Right lobe of liver (tissue), 6 donors: ENCODE data around the gene MON1A. TPM values are rescaled to one million over a fixed set of nuclear protein-coding genes. Genes with fewer than 3 reads are reported as not detected.

ENCODE experiments used
- ATAC-seq, 4 donors: fragments of 200-7000 bp; cut with Tn5 transposase; one replicate each; pipeline ENCODE4 v1.9.1; 2020; ENCODE audit warnings: mild to moderate bottlenecking in 4 of 4, moderate library complexity in 4 of 4
- DNase-seq, 3 donors: peaks; one replicate each; pipeline ENCODE4 v3.0.0-alpha.2; 2020
- H3K27ac ChIP-seq, 3 donors: fragments of 200-600 bp; one replicate each; pipeline ENCODE4 v1.8.0; 2022
- H3K27me3 ChIP-seq, 2 donors: fragments of 200-600 bp; one replicate each; pipeline ENCODE4 v1.8.0; 2022
- H3K36me3 ChIP-seq, 4 donors: fragments of 200-600 bp; sonication (generic) in 1 of 4; one replicate each; pipeline versions ENCODE4 v1.5.1 to v1.8.0; 2017 to 2022; ENCODE audit warnings: control low read depth in 1 of 4
- H3K4me1 ChIP-seq, 4 donors: fragments of 200-600 bp; sonication (generic) in 1 of 4; one replicate each; pipeline versions ENCODE4 v1.5.1 to v1.8.0; 2017 to 2022; ENCODE audit warnings: control low read depth in 1 of 4
- H3K4me3 ChIP-seq, 3 donors: fragments of 200-600 bp; one replicate each; pipeline ENCODE4 v1.8.0; 2022
- H3K9me3 ChIP-seq, 4 donors: fragments of 200-600 bp; sonication (generic) in 1 of 4; one replicate each; pipeline versions ENCODE4 v1.5.1 to v1.8.0; 2017 to 2022; ENCODE audit warnings: control low read depth in 1 of 4
- POLR2A ChIP-seq: fragments of 450-650 bp; IDR thresholded peaks from one replicate; pipeline ENCODE4 v1.6.1; 2017; ENCODE audit warnings: antibody characterized with exemption, mild to moderate bottlenecking
- WGBS: methylation state at CpG from one replicate; pipeline ENCODE4 v1.1.6; 2018; ENCODE audit warnings: low coverage, low lambda C conversion rate; ENCODE audit not compliant: insufficient coverage; ENCODE audit errors: missing lambda C conversion rate; 5-methylcytosine and 5-hydroxymethylcytosine counted together
- intact Hi-C, 2 donors: fragments of 100-400 bp; cut with DNase I; formaldehyde crosslinking; loops; one replicate each; pipeline versions ENCODE4 v1.11.2 to v1.14.1; 2022
- total RNA-seq, 6 experiments: library from RNA; depleted of rRNA in 2 of 6; stranded (reverse); fragments of >200 nt in 2 of 6; fragmentation: NEBNext Ultra II Directional in 3 of 6; extraction: Animal tissue kit (Norgen Biotek cat#: 25700) in 3 of 6; gene quantifications; one replicate each; pipeline versions ENCODE4 v1.1.0 to v1.2.4, GENCODE V29; 2016 to 2023
- TF ChIP-seq, protein P1 (sequence below), 4 donors: fragments of 200-600 bp in 3 of 4; fragments of 450-650 bp in 1 of 4; IDR thresholded peaks; one replicate each; pipeline versions ENCODE4 v1.5.1 to v1.8.0; 2016 to 2022; ENCODE audit warnings: antibody characterized with exemption in 4 of 4, mild to moderate bottlenecking in 2 of 4
- donor health status: DM: no; HTN: yes; CAD: no.
- donor health status: DM: no; HTN: no; CAD: no.
- donor health status: DM: no; HTN: no; CAD: no.
- donor health status: DM: no; HTN: yes; CAD: no.
- donor health status: DM: no; HTN: yes; CAD: no.

The MON1A gene
- total RNA-seq, 6 experiments from 2014 or later: 5.4 to 14.2 (median 7.5) TPM

DNA sequence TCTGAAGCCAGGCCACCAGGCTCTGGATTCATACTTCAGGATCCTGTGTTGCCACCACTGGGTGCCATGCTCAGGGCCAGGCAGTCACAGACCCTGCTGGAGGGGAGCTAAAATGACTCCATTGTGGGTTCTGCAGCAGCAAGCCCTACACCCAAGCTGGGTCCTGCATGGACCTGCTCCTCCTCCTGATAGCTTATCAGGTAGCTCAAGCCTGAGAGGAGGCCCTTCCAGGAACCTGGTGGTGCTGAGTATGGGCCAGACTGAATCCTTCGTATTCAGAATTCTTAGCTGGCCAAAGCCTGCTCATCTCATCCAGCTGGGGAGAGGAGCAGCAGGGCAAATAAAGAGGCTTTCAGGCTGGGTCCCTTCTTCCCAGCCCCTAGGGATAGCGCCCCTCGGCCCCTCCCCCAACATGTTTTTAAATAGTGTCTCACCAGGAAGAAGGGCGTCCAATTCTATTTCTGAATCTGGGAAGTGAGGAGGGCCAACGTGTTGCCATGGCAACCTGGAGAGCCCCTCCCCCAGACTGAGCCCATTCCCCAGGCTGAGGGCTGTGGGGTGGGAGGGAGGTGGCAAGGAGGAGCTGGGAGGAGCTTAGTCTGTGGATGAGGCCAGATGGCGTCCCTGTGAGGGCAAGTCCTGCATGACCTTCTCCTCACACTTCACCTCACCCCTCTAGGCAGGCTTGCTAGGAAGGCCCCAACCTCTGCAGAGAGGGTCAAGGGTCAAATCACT lies 48.9 kb downstream of the MON1A start:
- H3K9me3 ChIP-seq: no peaks in the 10 kb centered on the region
- H3K36me3 ChIP-seq: no peaks in the 10 kb centered on the region
- DNase-seq (no peak), ATAC-seq (no peak)
- intact Hi-C loops: no loop called here
- H3K27ac ChIP-seq: no peak overlapping the region
- 33% methylated on average over 2 of the region's 6 CpGs for WGBS
- TF ChIP-seq, protein P1, sequence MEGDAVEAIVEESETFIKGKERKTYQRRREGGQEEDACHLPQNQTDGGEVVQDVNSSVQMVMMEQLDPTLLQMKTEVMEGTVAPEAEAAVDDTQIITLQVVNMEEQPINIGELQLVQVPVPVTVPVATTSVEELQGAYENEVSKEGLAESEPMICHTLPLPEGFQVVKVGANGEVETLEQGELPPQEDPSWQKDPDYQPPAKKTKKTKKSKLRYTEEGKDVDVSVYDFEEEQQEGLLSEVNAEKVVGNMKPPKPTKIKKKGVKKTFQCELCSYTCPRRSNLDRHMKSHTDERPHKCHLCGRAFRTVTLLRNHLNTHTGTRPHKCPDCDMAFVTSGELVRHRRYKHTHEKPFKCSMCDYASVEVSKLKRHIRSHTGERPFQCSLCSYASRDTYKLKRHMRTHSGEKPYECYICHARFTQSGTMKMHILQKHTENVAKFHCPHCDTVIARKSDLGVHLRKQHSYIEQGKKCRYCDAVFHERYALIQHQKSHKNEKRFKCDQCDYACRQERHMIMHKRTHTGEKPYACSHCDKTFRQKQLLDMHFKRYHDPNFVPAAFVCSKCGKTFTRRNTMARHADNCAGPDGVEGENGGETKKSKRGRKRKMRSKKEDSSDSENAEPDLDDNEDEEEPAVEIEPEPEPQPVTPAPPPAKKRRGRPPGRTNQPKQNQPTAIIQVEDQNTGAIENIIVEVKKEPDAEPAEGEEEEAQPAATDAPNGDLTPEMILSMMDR (IDR thresholded peaks at IDR 0.05): no peak
- no peak for TF ChIP-seq POLR2A
- H3K4me1 ChIP-seq: no peaks in the 10 kb centered on the region
- no peak overlapping the region for H3K4me3 ChIP-seq
- H3K27me3 ChIP-seq: no peaks in the 10 kb centered on the region

DNA sequence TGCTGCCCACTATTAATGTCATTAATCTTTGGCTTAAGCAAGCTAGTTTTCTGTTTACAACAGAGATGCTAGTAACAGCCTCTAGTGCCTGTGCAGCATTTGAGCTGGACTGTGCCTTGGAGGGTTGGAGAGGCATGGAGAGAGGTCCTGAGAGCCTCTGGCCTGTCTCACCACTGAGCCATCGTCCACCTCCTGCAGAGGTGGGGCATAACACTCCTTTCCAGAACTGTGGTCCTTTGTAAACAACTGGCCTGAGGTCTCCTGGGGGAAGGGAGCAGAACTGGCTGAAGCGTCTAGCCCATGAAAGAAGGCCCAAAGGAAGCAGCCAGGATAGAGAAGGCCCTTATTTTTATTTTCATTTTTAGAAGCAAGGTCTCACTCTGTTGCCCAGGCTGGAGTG lies 49.9 kb downstream of the MON1A start:
- no peaks in the 10 kb centered on the region for H3K36me3 ChIP-seq
- no CpG with 5 or more reads among the region's 2 CpGs for WGBS
- intact Hi-C loops: no loop called here
- H3K27ac ChIP-seq: no peak overlapping the region
- no peak for ATAC-seq
- H3K4me3 ChIP-seq: no peak overlapping the region
- no peak for DNase-seq
- H3K9me3 ChIP-seq: no peaks in the 10 kb centered on the region
- no peaks in the 10 kb centered on the region for H3K27me3 ChIP-seq
- H3K4me1 ChIP-seq: no peaks in the 10 kb centered on the region
- no peak for TF ChIP-seq POLR2A
- TF ChIP-seq, protein P1 (IDR thresholded peaks at IDR 0.05): no peak

DNA sequence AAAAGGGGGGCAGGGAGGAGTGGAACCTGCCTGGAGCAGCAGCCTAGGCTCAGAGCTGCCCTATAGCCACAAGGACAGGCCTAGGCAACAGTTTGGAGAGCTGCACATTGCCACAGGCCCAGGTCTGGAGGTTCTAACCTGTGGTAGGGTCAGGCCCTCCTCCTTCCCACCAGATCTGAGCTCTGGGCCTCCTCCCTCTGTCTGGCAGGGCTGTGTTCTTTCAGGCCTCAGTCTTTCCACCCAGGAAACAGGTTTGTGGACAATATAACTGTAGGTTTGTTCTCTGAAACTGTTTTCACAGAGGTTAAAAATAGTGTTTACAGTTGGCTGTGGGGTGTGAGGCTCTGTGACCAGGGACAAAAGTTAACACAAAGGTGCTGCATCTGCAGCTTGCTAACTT lies 50.9 kb downstream of the MON1A start:
- ATAC-seq (no peak), DNase-seq (no peak)
- no peaks in the 10 kb centered on the region for H3K9me3 ChIP-seq
- H3K27ac ChIP-seq: no peak overlapping the region
- H3K4me3 ChIP-seq: no peak overlapping the region
- H3K4me1 ChIP-seq: no peaks in the 10 kb centered on the region
- no peaks in the 10 kb centered on the region for H3K27me3 ChIP-seq
- no peaks in the 10 kb centered on the region for H3K36me3 ChIP-seq
- intact Hi-C loops: no loop called here
- TF ChIP-seq POLR2A: no peak
- TF ChIP-seq, protein P1 (IDR thresholded peaks at IDR 0.05): no peak

DNA sequence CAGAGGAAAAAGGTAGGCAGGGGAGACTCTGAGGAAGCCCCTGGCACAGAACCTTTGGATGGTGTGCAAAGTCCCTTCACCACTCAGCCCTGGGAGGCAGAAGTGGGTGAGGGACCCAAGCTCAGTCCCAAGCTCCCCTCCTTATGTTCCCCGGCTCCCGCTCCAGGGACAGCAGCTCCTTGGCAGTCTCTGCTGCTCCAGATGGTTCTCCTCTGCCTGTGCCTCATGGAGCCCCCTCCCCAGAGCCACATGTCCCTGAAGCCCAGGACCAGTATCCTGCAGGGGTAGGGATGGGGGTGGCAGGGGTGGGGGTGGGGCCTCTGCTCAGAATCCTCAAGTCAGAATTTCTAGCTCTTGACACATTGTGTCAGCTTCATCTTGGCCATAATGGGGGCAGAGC lies 51.9 kb downstream of the MON1A start:
- no CpG with 5 or more reads among the region's 2 CpGs for WGBS
- no peaks in the 10 kb centered on the region for H3K9me3 ChIP-seq
- no peaks in the 10 kb centered on the region for H3K36me3 ChIP-seq
- no peak overlapping the region for H3K4me3 ChIP-seq
- TF ChIP-seq, protein P1 (IDR thresholded peaks at IDR 0.05): no peak
- TF ChIP-seq POLR2A: no peak
- no peaks in the 10 kb centered on the region for H3K27me3 ChIP-seq
- H3K4me1 ChIP-seq: no peaks in the 10 kb centered on the region
- intact Hi-C loops: no loop called here
- ATAC-seq: no peak
- no peak overlapping the region for H3K27ac ChIP-seq
- no peak for DNase-seq

DNA sequence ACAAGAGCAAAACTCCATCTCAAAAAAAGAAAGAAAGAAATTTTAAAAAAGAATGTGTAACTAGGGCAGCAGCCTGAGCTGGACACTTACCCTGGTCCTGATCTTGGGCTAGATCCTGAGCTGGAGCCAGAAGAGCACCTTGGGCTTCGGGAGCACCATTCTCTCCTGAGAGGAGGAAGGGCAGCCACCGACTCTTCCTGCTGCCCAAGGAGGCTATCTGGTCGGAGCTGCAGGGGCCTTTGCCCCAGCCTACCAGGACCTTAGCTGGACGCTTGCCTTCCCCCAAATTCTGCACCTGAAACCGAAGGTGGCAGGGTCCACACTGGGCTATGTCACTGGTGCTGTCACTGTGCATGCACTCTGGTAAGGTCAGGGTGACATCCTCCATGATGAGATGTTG lies 53.0 kb downstream of the MON1A start:
- Histone ChIP-seq H3K4me3 (no peak overlapping the region), H3K27me3 (no peaks in the 10 kb centered on the region), H3K9me3 (no peaks in the 10 kb centered on the region), H3K27ac (no peak overlapping the region), H3K4me1 (no peaks in the 10 kb centered on the region), H3K36me3 (no peaks in the 10 kb centered on the region)
- ATAC-seq: no peak
- intact Hi-C loops: no loop called here
- WGBS: no CpG with 5 or more reads among the region's 5 CpGs
- DNase-seq: no peak
- TF ChIP-seq, protein P1 (IDR thresholded peaks at IDR 0.05): no peak
- no peak for TF ChIP-seq POLR2A
